Effector memory CD4-positive, alpha-beta T cell (primary cell): Measurements from ENCODE around the gene CFAP43.

Experiments
- DNase-seq, 3 donors: peaks; one replicate each; pipeline ENCODE4 v3.0.0-alpha.2; 2020
- H3K27ac ChIP-seq: 2 replicates; pipeline ENCODE4 v1.7.0; 2013; ENCODE audit warnings: mild to moderate bottlenecking, low read length, moderate library complexity; ENCODE audit not compliant: insufficient read depth, poor library complexity, severe bottlenecking
- H3K27me3 ChIP-seq: replicated peaks from 2 replicates; pipeline ENCODE4 v1.7.0; 2013; ENCODE audit warnings: mild to moderate bottlenecking, low read length; ENCODE audit not compliant: insufficient read depth, control insufficient read depth, poor library complexity, severe bottlenecking
- H3K36me3 ChIP-seq: 2 replicates; pipeline ENCODE4 v1.7.0; 2013; ENCODE audit warnings: mild to moderate bottlenecking, low read length, moderate library complexity; ENCODE audit not compliant: control insufficient read depth, insufficient read depth
- H3K4me1 ChIP-seq: 2 replicates; pipeline ENCODE4 v1.7.0; 2013; ENCODE audit warnings: low read length, mild to moderate bottlenecking; ENCODE audit not compliant: control insufficient read depth, insufficient read depth, poor library complexity, severe bottlenecking
- H3K4me3 ChIP-seq: 2 replicates; pipeline ENCODE4 v1.7.0; 2013; ENCODE audit warnings: low read length, low read depth, mild to moderate bottlenecking; ENCODE audit not compliant: insufficient read depth, poor library complexity, severe bottlenecking
- H3K9me3 ChIP-seq: 2 replicates; pipeline ENCODE4 v1.7.0; 2013; ENCODE audit warnings: mild to moderate bottlenecking, low read length, moderate library complexity; ENCODE audit not compliant: control insufficient read depth

Gene CFAP43

GRCh38 chr10:104233817-104234216 lies 1.7 kb upstream of the CFAP43 start:
- Histone ChIP-seq H3K9me3 (no peaks in the 10 kb centered on the region), H3K4me3 (no peak overlapping the region), H3K27ac (no peak overlapping the region), H3K27me3 (peaks cover 5% of the 10 kb centered on the region), H3K4me1 (peaks cover 7% of the 10 kb centered on the region), H3K36me3 (no peaks in the 10 kb centered on the region)
- no peak for DNase-seq

GRCh38 chr10:104232613-104233102 lies 494 bp upstream of the CFAP43 start:
- no peak for DNase-seq
- H3K27me3 ChIP-seq = peaks cover 5% of the 10 kb centered on the region
- peak overlapping the region; percentile 58 for H3K4me3 ChIP-seq
- H3K36me3 ChIP-seq = no peaks in the 10 kb centered on the region
- H3K4me1 ChIP-seq = peaks cover 7% of the 10 kb centered on the region
- no peak overlapping the region for H3K27ac ChIP-seq
- H3K9me3 ChIP-seq = no peaks in the 10 kb centered on the region

DNA sequence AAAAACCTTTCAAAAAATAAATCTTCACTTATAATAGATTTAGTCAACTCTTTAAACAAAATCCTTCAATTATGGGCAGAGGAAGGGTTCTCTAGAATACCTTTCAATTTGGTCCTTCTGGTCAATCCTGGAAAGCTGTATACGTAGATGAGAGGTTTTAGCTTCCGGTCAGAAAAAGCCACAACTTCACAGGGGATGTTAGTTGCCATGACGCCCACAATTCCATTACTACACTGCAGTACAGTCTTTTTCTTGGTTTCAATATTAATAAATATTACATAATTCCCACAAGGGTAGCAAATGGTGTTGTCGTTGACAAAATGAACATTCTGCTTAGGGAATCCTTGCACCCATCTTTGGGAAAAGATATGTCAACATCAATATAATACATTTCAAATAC lies 1.7 kb downstream of the CFAP43 start:
- no peak for DNase-seq
- peaks cover 5% of the 10 kb centered on the region for H3K27me3 ChIP-seq
- H3K4me3 ChIP-seq = no peak overlapping the region

GRCh38 chr10:104223304-104223703 lies 8.9 kb downstream of the CFAP43 start:
- Histone ChIP-seq H3K9me3 (no peaks in the 10 kb centered on the region), H3K36me3 (no peaks in the 10 kb centered on the region), H3K27me3 (no peaks in the 10 kb centered on the region), H3K4me1 (no peaks in the 10 kb centered on the region), H3K27ac (no peak overlapping the region), H3K4me3 (no peak overlapping the region)
- DNase-seq = no peak

More for the DNA sequence above, 1.7 kb downstream of the CFAP43 start:
- Histone ChIP-seq H3K4me1 (peaks cover 7% of the 10 kb centered on the region), H3K36me3 (no peaks in the 10 kb centered on the region), H3K9me3 (no peaks in the 10 kb centered on the region), H3K27ac (no peak overlapping the region)

DNA sequence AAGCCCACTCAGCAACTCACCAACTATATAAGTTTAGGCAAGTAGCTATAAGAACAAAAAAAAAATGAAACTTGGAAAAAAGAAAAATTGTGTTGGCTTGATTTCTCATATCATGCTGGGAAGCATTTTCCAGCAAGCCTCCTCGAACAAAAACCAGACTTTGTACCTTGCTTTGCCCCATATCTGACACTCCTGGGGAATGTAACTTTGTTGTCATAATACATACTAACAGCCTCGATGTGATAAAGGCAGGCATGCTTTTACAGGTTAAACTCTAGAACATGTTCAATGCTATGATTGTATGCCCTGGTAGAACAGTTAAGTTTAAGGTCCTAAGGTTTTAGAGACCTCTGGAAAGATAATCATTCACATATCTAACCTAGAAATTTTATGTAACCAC lies 11.6 kb downstream of the CFAP43 start:
- no peak for DNase-seq
- no peaks in the 10 kb centered on the region for H3K36me3 ChIP-seq
- H3K4me3 ChIP-seq = no peak overlapping the region
- H3K27ac ChIP-seq = no peak overlapping the region
- no peaks in the 10 kb centered on the region for H3K9me3 ChIP-seq
- H3K27me3 ChIP-seq = no peaks in the 10 kb centered on the region
- no peaks in the 10 kb centered on the region for H3K4me1 ChIP-seq

DNA sequence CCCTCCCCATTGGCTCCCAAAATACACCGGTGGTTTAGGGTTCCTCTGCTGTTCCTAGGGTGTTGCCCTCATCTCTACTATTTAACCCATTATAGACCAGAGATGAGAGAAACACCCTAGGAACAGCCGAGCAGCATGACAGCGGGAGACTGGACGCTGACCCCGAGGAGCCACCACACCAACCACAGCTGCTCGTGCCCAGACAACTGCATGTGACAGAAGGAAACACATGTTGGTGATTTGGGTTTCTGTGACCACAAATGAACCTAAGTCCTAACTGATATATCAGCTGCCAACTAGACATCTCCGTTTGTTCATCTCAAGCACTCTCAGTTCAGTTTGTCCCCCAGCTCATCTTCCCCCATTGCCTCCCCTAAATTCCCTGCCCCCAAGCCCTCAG lies 13.4 kb downstream of the CFAP43 start:
- H3K9me3 ChIP-seq = no peaks in the 10 kb centered on the region
- no peak overlapping the region for H3K27ac ChIP-seq
- H3K27me3 ChIP-seq = no peaks in the 10 kb centered on the region
- no peaks in the 10 kb centered on the region for H3K36me3 ChIP-seq
- H3K4me3 ChIP-seq = no peak overlapping the region
- no peaks in the 10 kb centered on the region for H3K4me1 ChIP-seq
- no peak for DNase-seq

- DNase-seq = no peak
- Histone ChIP-seq H3K9me3 (no peaks in the 10 kb centered on the region), H3K4me1 (no peaks in the 10 kb centered on the region), H3K27ac (no peak overlapping the region), H3K36me3 (no peaks in the 10 kb centered on the region), H3K4me3 (no peak overlapping the region), H3K27me3 (no peaks in the 10 kb centered on the region)
Observed at GRCh38 chr10:104216631-104217030, 15.5 kb downstream of the CFAP43 start.

DNA sequence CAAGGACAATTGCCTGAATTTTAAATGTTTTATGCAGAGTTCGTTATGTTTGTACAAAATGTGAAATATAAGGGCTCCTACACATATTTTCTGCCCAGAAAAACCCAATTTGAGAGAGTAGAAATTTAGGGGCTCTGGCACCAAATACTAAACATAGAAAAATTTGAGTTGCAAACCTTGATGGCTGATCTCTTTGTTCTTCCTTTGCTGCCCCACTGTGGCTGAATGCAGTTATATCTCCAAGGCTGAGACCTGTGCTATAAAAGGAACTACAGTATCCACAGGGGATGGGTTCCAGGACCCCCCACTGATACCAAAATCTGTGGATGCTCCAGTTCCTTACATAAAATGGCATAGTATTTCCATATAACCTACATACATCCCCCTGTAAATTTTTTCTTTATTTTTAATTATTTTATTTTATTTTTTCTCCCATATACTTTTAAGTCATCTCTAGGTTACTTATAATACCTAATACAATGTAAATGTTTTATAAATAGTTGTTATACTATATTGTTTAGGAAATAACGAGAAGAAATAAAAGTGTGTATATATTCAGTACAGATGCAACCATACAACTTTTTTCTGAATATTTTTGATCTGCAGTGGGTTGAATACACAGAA lies 22.5 kb downstream of the CFAP43 start:
- H3K27me3 ChIP-seq = no peaks in the 10 kb centered on the region
- H3K27ac ChIP-seq = no peak overlapping the region
- DNase-seq = peak in 1 of 3 donors; percentile 17
- no peaks in the 10 kb centered on the region for H3K9me3 ChIP-seq
- no peak overlapping the region for H3K4me3 ChIP-seq
- H3K4me1 ChIP-seq = no peaks in the 10 kb centered on the region
- no peaks in the 10 kb centered on the region for H3K36me3 ChIP-seq

GRCh38 chr10:104208730-104209129 lies 23.4 kb downstream of the CFAP43 start:
- H3K4me1 ChIP-seq = no peaks in the 10 kb centered on the region
- DNase-seq = no peak
- no peaks in the 10 kb centered on the region for H3K9me3 ChIP-seq

DNA sequence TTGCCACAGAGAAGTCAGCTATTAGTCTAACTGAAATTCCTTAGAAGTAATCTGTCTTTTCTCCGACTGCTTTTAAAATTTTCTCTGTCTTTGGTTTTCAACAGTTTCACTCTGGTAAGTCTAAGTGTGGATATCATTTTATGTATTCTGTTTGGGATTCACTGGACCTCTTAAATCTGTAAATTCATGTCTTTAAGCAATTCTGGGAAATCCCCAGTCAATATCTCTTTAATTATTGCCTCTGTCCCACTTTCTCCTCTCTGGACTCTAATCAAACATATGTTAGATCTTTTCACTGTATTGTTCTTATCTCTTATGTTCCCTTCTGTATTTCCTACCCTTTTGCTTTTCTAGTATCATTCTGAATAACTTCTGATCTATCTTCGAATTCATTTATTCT lies 29.9 kb downstream of the CFAP43 start:
- no peak overlapping the region for H3K27ac ChIP-seq
- H3K4me1 ChIP-seq = no peaks in the 10 kb centered on the region
- no peak for DNase-seq
- no peaks in the 10 kb centered on the region for H3K9me3 ChIP-seq
- H3K4me3 ChIP-seq = no peak overlapping the region
- no peaks in the 10 kb centered on the region for H3K27me3 ChIP-seq
- H3K36me3 ChIP-seq = no peaks in the 10 kb centered on the region

More at GRCh38 chr10:104208730-104209129, 23.4 kb downstream of the CFAP43 start:
- H3K27me3 ChIP-seq = no peaks in the 10 kb centered on the region
- no peaks in the 10 kb centered on the region for H3K36me3 ChIP-seq
- H3K4me3 ChIP-seq = no peak overlapping the region
- no peak overlapping the region for H3K27ac ChIP-seq
